Hematopoietic multipotent progenitor cell (in vitro differentiated cells): ENCODE data around the gene DNTT. TPM values are rescaled to one million over a fixed set of nuclear protein-coding genes. Genes with fewer than 3 reads are reported as not detected.

Source experiments
- DNase-seq, 3 donors: peaks; one replicate each; pipeline ENCODE4 v3.0.0-alpha.2; 2011 to 2015; ENCODE audit warnings: low read depth in 2 of 3, low spot score in 2 of 3
- total RNA-seq: library from RNA; depleted of rRNA; stranded (reverse); fragments of >200 nt; gene quantifications from one replicate; pipeline ENCODE4 v1.2.3, GENCODE V29; 2012

DNTT gene
- 7.0 TPM for total RNA-seq

- no peak for DNase-seq
Observed at GRCh38 chr10:96304230-96304629, at the start of gene DNTT. DNTT (plus strand) TSS chr10:96304434; CDS start chr10:96304498, 64 bp downstream.

GRCh38 chr10:96254976-96255375 is 49.3 kb upstream of the DNTT start:
- DNase-seq: no peak

GRCh38 chr10:96255549-96256333 is 48.5 kb upstream of the DNTT start:
- no peak for DNase-seq

GRCh38 chr10:96257944-96258343 is 46.3 kb upstream of the DNTT start:
- peak in 1 of 3 donors; percentile 29 for DNase-seq

- no peak for DNase-seq
Observed at GRCh38 chr10:96259150-96259549, 45.1 kb upstream of the DNTT start.

DNA sequence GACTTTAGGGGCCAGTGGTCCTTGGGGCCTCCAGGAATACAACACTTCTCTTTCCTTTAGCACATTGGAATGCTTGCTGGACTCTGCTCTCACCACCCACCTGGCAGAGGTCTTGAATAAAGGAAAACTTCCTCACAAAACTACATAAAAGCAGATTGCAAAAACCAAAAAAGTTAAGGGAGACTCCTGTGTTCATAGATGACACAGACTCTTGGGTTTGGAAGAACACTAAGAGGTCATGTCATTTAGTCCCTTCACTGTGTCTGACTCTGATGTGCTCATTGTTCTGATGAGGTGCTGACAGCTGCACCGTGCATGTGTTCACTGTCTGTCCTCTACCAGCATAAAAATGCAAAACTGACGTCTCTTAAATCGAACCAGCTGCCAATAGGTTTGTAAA is 44.2 kb upstream of the DNTT start:
- no peak for DNase-seq

GRCh38 chr10:96261132-96261531 is 43.1 kb upstream of the DNTT start:
- no peak for DNase-seq

DNA sequence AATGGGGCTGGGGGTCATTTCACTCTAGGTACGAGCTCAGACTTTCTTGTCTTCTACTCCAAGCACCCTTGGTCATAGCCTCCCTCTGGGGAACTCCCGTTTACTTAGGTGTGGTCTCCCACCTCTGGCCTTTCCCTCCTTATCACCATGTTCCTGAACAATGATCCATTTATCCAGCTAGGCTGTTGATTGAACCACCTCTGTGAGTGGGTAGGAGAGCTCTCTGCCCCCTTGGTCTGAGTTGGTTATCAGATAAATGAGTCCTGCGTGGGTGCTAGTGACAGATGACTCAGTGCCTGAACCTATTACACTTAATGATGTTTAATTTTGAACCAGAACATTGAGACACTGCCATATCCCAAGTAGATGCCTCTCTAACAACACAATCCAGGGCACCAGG is 42.3 kb upstream of the DNTT start:
- DNase-seq: no peak

DNA sequence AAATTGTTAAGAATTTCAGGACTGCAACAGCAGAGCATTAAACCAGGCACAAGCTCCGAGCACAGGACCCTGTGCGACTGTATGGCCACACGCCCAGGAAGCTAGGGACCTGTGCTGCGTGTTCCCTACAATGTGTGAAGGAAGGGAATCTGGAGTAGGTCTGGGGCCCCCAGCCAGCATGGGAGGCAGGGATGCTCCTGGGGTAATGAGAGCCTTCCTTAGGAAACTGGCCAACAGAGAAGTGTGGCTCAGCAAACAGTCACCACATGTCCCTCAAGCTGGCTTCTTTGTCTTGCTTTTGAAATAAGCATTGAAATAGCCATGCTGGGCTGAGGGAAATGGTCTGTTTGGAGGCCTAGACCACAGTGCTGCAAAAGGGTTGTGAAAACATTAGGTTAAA is 41.1 kb upstream of the DNTT start:
- DNase-seq: no peak

- no peak for DNase-seq
Observed at GRCh38 chr10:96263669-96264068, 40.6 kb upstream of the DNTT start.

- no peak for DNase-seq
Observed at GRCh38 chr10:96264938-96265337, 39.3 kb upstream of the DNTT start.

GRCh38 chr10:96266118-96266770 is 38.0 kb upstream of the DNTT start:
- DNase-seq: no peak

- DNase-seq: no peak
Observed at GRCh38 chr10:96267234-96267705, 37.0 kb upstream of the DNTT start.

GRCh38 chr10:96268341-96268909 is 35.8 kb upstream of the DNTT start:
- no peak for DNase-seq

DNA sequence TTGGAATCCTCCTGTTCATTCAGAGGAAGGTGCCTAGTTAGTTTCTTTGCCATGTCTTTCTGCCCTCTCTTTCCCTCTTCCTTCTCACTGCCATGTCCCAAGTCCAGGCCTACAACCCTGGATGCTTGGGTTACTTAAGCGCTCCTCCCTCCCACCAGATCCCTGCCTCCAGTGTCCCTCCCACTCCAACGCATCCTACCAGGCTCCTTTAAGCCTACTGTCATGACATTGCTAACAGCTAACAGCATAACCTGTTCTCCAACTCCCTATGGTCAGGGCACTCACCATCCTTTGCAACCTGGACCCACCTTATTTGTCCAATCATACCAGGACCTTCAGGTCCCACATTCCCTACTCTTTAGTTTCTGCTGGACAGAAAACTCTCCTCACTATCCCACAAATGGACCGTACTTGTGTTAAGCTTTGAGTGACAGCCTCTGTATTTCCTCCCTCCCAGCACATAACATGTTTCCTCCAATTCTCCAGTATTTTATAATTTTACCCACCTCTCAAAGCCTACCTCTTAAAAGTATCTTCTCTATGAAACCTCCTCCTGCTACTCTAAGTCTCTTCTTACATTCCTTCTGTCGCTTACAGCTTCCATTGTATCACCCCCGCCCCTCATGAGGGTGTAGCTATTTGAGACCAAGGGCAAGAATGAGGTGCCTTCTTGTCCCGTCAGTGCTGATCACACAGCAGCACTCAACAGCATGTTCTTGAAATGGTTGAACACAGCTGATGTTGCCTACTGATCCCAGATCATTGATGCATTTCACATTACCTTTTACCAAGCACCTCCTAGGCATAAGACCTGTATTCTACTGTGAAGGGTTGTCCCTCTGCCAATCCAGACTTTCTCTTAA is 34.6 kb upstream of the DNTT start:
- no peak for DNase-seq

DNA sequence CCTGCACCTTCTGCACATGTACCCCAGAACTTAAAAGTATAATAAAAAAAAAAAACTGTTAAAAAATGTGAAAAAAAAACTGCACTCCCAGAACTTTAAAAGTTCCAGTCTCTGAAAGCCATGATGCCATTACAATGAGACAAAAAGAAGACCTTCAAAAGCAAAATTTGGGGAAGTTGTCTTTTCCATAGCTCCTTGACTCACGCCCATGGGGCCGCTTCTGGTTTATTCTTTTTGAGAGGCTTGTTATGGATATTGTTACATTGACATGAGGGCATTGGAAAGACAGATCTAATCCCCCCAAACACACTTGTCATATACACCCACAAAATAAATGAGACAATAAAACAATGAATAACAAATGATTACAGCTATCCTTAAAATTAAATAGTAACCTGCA is 33.7 kb upstream of the DNTT start:
- no peak for DNase-seq

GRCh38 chr10:96271016-96271815 is 33.0 kb upstream of the DNTT start, which contains the start of gene BLNK:
BLNK (minus strand) TSS chr10:96271569; CDS start chr10:96271398, 171 bp downstream.
- DNase-seq: peak in 1 of 3 donors; percentile 14

- no peak for DNase-seq
Observed at GRCh38 chr10:96272316-96273280, 31.6 kb upstream of the DNTT start.
